ENCODE data around the gene CD163.

Gene CD163

DNA sequence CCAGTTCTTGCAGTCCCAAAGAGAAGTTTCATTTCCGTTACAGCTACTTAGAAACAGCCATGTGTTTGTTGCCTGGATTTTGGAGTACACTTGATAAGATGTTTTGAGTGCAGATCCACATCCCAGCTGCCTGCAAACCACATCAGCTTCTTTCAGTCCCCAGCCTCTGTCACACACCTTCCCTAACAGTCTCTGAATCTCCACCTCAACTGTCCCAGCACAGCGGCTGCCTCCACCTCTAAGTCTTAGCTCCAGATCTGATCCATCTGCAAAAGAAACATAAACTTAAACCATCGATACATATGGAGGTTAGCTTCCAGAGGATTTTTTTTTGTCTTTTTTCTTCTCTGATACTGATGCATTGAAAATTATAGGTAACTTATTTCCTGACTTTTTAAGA is 8.4 kb downstream of the CD163 start:
- no peak for FAIRE-seq
- no peak for TF ChIP-seq POLR2AphosphoS5 (IDR thresholded peaks at IDR 0.05; ENCODE audit: low read depth, low read length)
- no peak for TF ChIP-seq TAF1 (IDR thresholded peaks at IDR 0.05; ENCODE audit: borderline replicate concordance, low read depth, low read length)
- TF ChIP-seq POLR2A (IDR thresholded peaks at IDR 0.05; ENCODE audit: low read depth, low read length): no peak

DNA sequence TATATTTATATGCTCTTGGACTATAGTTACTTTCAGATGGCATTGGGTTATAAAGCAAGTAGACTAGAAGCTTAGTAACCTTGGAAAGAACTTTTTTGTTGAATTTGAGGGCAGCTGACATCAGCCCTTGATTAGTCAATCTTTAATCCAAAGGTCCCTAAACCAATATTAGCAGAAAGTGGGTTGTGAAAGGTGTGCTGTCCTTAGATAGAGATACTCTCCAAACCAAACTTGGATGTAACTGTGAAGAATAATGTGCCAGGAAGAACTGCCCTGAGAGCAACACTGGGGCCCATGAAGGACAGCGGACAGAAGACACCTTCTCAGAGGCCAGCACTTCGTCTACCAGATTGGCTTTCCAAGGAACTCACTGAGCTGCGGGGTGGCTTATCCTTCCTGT is 10.6 kb downstream of the CD163 start:
- FAIRE-seq: no peak
- no peak for DNase-seq (ENCODE audit: insufficient read length)
- no peak for TF ChIP-seq POLR2A (IDR thresholded peaks at IDR 0.05; ENCODE audit: low read depth, low read length)
- no peak for TF ChIP-seq POLR2AphosphoS5 (IDR thresholded peaks at IDR 0.05; ENCODE audit: low read depth, low read length)
- no peak for TF ChIP-seq TAF1 (IDR thresholded peaks at IDR 0.05; ENCODE audit: borderline replicate concordance, low read depth, low read length)

More for the DNA sequence above, 8.4 kb downstream of the CD163 start:
- no peak for DNase-seq (ENCODE audit: insufficient read length)

DNA sequence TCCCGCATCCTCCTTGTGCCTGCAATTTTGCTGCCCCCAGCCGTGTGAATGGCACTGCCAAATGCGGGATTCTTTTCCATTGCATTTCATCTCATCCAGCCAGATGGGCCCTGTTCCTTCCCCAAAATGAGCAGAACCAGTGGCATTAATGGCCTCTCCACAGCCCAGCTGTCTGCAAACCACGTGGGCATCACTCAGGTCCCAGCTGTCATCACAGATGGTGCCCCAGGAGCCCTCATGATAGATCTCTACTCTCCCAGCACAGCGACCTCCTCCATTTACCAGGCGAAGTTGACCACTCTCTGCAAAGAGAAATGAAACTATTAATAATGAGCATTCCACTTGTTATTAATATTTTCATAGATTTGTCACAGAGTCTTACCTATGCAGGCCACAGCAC is 17.1 kb downstream of the CD163 start:
- DNase-seq (ENCODE audit: insufficient read length) (no peak), FAIRE-seq (no peak)
- TF ChIP-seq POLR2A (IDR thresholded peaks at IDR 0.05; ENCODE audit: low read depth, low read length) (no peak), POLR2AphosphoS5 (IDR thresholded peaks at IDR 0.05; ENCODE audit: low read depth, low read length) (no peak)

DNA sequence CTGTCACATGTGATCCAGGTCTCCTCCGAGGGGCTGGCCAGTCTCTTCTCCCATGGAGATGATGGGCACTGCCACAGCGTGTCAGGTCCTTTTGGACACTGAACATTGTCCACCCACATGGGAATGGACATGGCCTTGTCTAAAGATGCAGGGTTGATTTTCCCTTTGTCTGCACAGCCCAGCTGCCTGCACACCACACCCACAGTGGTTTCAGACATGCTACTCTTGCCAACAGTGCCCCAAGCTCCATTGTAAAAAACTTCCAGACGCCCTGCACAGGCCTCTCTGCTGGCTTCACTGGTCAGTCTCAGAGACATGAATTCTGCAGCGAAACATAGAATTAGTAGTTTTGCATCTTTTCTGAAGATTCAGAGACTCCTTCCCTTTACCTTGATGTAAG is 18.5 kb downstream of the CD163 start:
- no peak for FAIRE-seq
- TF ChIP-seq POLR2A (IDR thresholded peaks at IDR 0.05; ENCODE audit: low read depth, low read length) (no peak), TAF1 (IDR thresholded peaks at IDR 0.05; ENCODE audit: borderline replicate concordance, low read depth, low read length) (no peak), POLR2AphosphoS5 (IDR thresholded peaks at IDR 0.05; ENCODE audit: low read depth, low read length) (no peak)

DNA sequence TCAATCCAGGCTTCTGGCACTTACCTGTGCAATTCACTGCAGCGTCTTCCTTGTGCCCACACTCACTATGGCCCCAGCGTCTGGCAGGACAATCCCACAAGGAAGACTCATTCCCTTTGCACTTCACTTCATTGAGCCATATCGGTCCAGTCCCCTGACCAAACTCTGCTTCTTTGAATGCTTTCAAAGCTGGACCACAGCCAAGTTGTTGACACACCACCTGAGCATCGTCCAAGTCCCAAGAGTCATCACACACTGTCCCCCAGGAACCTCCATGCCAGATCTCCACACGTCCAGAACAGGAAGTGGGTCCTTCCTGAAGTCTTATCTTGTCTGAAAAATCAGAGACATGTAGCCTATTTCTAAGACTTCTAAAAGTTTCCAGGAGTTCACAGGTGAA is 20.2 kb downstream of the CD163 start:
- DNase-seq (ENCODE audit: insufficient read length): no peak
- FAIRE-seq: no peak

More for the DNA sequence above, 18.5 kb downstream of the CD163 start:
- DNase-seq (ENCODE audit: insufficient read length): no peak

DNA sequence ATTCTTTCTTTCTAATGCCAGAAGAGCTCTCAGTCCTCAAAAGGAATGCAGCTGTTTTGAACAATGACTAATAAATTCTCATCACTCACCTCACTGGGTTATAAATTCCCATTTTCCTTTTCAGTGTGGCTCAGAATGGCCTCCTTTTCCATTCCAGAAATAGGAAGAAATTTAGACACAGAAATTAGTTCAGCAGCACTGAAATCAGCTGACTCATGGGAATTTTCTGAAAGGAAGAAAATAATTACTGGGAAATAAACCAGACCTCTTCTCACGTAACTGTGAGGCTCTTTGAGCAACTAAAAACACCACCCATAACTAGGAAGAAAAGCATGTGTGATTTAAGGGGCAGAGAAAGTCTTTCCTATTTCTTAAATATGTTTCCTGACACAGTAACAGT is 23.8 kb downstream of the CD163 start:
- TF ChIP-seq POLR2A (IDR thresholded peaks at IDR 0.05; ENCODE audit: low read depth, low read length): no peak
- no peak for TF ChIP-seq POLR2AphosphoS5 (IDR thresholded peaks at IDR 0.05; ENCODE audit: low read depth, low read length)
- TF ChIP-seq TAF1 (IDR thresholded peaks at IDR 0.05; ENCODE audit: borderline replicate concordance, low read depth, low read length): no peak
- no peak for FAIRE-seq

More for the DNA sequence above, 20.2 kb downstream of the CD163 start:
- TF ChIP-seq TAF1 (IDR thresholded peaks at IDR 0.05; ENCODE audit: borderline replicate concordance, low read depth, low read length) (no peak), POLR2A (IDR thresholded peaks at IDR 0.05; ENCODE audit: low read depth, low read length) (no peak), POLR2AphosphoS5 (IDR thresholded peaks at IDR 0.05; ENCODE audit: low read depth, low read length) (no peak)

DNA sequence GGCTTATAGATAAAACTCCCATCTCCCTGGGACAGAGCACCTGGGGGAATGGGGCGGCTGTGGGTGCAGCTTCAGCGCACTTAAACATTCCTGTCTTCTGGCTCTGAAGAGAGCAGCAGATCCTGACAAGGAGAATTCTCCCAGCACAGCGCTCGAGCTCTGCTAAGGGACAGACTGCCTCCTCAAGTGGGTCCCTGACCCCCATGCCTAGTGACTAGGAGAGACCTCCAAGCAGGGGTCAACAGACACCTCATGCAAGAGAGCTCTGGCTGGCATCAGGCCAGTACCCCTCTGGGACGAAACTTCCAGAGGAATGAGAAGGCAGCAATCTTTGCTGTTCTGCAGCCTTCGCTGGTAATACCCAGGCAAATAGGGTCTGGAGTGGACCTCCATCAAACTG is 31.5 kb downstream of the CD163 start:
- no peak for DNase-seq (ENCODE audit: insufficient read length)
- no peak for FAIRE-seq
- no peak for TF ChIP-seq TAF1 (IDR thresholded peaks at IDR 0.05; ENCODE audit: borderline replicate concordance, low read depth, low read length)
- no peak for TF ChIP-seq POLR2AphosphoS5 (IDR thresholded peaks at IDR 0.05; ENCODE audit: low read depth, low read length)
- no peak for TF ChIP-seq POLR2A (IDR thresholded peaks at IDR 0.05; ENCODE audit: low read depth, low read length)

More for the DNA sequence above, 23.8 kb downstream of the CD163 start:
- DNase-seq (ENCODE audit: insufficient read length): no peak

DNA sequence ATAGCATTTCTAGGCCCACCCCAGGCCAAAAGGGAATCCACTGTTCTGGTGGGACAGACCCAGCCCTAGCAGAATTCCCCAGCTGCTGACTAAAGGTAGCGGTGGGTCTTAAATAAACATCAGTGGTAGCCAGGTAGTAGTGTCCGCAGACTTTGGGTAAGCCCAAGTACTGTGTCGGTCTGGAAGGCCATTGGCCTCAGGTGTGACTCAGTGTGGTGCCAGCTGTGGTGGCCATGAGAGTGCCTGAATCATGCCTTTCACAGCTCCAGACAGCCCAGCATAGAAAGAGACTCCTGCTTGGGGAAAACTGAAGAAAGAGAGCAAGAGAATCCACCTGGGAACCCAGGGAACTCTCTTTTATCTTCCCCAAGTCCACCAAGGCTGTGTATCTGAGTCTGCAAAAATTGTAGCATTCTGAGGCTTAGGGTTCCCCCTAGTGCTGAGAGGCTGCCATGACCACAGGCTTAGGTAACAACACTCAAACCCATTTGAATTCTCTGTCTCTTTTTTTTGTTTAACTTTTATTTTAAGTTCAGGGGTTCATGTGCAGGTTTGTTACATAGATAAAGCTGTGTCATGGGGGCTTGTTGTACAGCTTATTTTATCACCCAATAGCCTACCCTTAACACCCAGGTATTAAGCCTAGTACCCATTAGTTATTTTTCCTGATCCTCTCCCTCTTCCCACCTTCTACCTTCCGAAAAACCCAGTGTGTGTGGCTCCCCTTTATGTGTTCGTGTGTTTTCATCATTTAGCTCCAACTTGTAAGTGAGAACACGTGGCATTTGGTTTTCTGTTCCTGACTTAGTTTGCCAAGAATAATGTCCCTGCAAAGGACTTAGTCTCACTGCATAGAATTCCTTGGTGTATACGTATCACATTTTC is 43.0 kb downstream of the CD163 start:
- FAIRE-seq (peak; percentile 85), DNase-seq (ENCODE audit: insufficient read length) (no peak)
- TF ChIP-seq TAF1 (IDR thresholded peaks at IDR 0.05; ENCODE audit: borderline replicate concordance, low read depth, low read length): no peak
- TF ChIP-seq POLR2A (IDR thresholded peaks at IDR 0.05; ENCODE audit: low read depth, low read length): no peak
- no peak for TF ChIP-seq POLR2AphosphoS5 (IDR thresholded peaks at IDR 0.05; ENCODE audit: low read depth, low read length)

DNA sequence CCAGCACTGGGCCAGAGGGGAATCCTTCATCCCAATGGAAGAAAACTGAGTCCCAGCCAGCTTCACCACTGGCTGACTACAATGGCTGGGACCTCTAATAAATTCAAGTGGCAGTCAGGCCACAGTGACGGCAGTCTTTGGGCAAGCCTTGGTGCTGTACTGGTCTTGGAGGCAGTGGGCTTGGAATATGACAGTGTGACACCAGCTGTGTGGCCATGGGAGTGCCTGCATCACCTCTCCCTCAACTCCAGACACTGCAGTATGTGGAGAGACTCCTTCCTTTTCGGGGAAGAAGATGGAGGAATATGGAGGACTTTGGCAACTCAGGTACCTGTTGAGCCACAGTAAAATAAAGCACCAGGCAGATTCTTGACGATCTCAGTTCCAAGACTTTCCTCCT is 43.6 kb downstream of the CD163 start:
- FAIRE-seq: no peak

DNA sequence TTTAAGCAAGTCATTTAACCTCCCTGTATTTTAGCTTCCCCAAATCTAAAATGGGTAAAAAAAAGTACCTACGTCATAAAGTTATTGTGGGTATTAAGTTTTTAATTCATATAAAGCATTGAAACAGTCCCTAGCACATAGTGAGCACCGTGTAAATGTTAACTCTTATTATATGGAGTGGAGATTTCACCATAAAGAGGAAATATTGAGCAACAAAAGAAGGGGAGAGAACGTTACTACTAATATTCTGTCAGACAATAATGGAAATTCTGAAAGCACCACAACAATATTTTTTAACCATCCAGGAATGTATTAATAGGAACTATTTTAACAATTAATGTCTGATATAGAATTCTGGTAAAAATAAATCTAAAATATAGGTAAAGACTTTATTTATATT is 51.8 kb downstream of the CD163 start:
- FAIRE-seq (no peak), DNase-seq (ENCODE audit: insufficient read length) (no peak)
- TF ChIP-seq POLR2AphosphoS5 (IDR thresholded peaks at IDR 0.05; ENCODE audit: low read depth, low read length) (no peak), TAF1 (IDR thresholded peaks at IDR 0.05; ENCODE audit: borderline replicate concordance, low read depth, low read length) (no peak), POLR2A (IDR thresholded peaks at IDR 0.05; ENCODE audit: low read depth, low read length) (no peak)

More for the DNA sequence above, 43.6 kb downstream of the CD163 start:
- DNase-seq (ENCODE audit: insufficient read length): no peak
- TF ChIP-seq TAF1 (IDR thresholded peaks at IDR 0.05; ENCODE audit: borderline replicate concordance, low read depth, low read length): no peak
- TF ChIP-seq POLR2A (IDR thresholded peaks at IDR 0.05; ENCODE audit: low read depth, low read length): no peak
- TF ChIP-seq POLR2AphosphoS5 (IDR thresholded peaks at IDR 0.05; ENCODE audit: low read depth, low read length): no peak

DNA sequence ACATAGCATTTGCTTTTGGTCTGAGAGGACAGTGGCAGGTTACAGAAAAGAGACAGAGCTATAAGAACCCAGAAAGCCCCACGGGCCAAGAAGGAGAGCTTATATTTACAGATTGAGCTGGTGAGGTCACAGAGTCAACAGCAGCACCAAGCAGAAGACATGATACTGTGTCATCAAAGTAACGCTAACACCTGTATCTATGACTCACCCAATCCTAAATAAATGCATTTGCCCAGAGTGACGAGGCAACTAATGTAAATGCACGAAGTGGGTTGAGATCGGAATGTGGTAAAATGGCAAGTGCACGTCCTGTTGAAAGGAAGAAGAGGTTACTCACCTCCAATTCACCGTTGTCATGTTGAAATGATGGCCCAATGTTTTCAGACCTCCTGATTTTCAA is 52.9 kb downstream of the CD163 start:
- TF ChIP-seq POLR2A (IDR thresholded peaks at IDR 0.05; ENCODE audit: low read depth, low read length) (no peak), POLR2AphosphoS5 (IDR thresholded peaks at IDR 0.05; ENCODE audit: low read depth, low read length) (no peak), TAF1 (IDR thresholded peaks at IDR 0.05; ENCODE audit: borderline replicate concordance, low read depth, low read length) (no peak)
- DNase-seq (ENCODE audit: insufficient read length) (no peak), FAIRE-seq (no peak)

DNA sequence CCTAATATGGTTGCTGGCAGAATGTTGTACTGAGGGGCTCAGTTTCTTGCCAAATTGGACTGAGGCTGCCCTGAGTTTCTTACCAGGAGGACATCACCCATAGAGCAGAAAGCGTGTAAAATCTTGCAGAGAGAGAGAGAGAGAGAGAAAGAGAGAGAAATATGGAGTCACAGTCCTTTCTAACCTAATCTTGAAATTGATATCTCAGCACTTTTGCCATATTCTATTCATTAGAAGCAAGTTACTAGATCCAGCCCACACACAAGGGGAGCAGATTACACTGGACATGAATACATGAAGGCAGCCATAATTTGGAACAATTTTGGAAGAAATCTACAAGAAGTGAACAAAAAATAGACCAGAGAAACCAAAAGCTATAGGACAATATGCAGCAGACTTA is 55.5 kb downstream of the CD163 start:
- TF ChIP-seq POLR2A (IDR thresholded peaks at IDR 0.05; ENCODE audit: low read depth, low read length): no peak
- no peak for TF ChIP-seq TAF1 (IDR thresholded peaks at IDR 0.05; ENCODE audit: borderline replicate concordance, low read depth, low read length)
- no peak for TF ChIP-seq POLR2AphosphoS5 (IDR thresholded peaks at IDR 0.05; ENCODE audit: low read depth, low read length)
- no peak for DNase-seq (ENCODE audit: insufficient read length)
- no peak for FAIRE-seq
